ENCODE results near the gene PPM1H. TPM values are rescaled to one million over a fixed set of nuclear protein-coding genes. Genes with fewer than 3 reads are reported as not detected.

PPM1H gene
- total RNA-seq, 2 experiments from 2014 or later, result 0.07 TPM; not detected in 1

GRCh38 chr12:62654326-62655241 is 280.4 kb downstream of the PPM1H start:
- ChIA-PET POLR2A (interaction anchor here (1.0 kb wide), 1 partner anchor 51 kb away, joined by 3 read pairs; no protein-coding TSS in a partner anchor), CTCF (interaction anchor here (1.6 kb wide), 1 partner anchor 158 kb away, joined by 4 read pairs; no protein-coding TSS in a partner anchor)
- TF ChIP-seq CTCF (IDR thresholded peaks at IDR 0.05), result no peak
- H3K27ac Mint-ChIP-seq, result no peak overlapping the region
- intact Hi-C loops (cut with micrococcal nuclease), result no loop called here
- no peak for ATAC-seq
- no peaks in the 10 kb centered on the region for H3K36me3 Mint-ChIP-seq (ENCODE audit: low read depth)
- H3K4me3 Mint-ChIP-seq, result no peak overlapping the region
- DNase-seq, result no peak
- peaks cover 5% of the 10 kb centered on the region for H3K4me1 Mint-ChIP-seq (ENCODE audit: low read depth)
- peaks cover 12% of the 10 kb centered on the region for H3K27me3 Mint-ChIP-seq
- no peaks in the 10 kb centered on the region for H3K9me3 Mint-ChIP-seq

- H3K4me1 Mint-ChIP-seq (ENCODE audit: low read depth), result peaks cover 5% of the 10 kb centered on the region
These were observed 281.2 kb downstream of the PPM1H start for GRCh38 chr12:62653740-62654139.

GRCh38 chr12:62653304-62653703 is 281.6 kb downstream of the PPM1H start:
- ChIA-PET POLR2A (no interaction called here), CTCF (interaction anchor here (1.6 kb wide), 1 partner anchor 159 kb away, joined by 4 read pairs; no protein-coding TSS in a partner anchor)
- DNase-seq, result no peak
- no peak for ATAC-seq
- no peak for TF ChIP-seq CTCF (IDR thresholded peaks at IDR 0.05)
- H3K27ac Mint-ChIP-seq, result no peak overlapping the region
- intact Hi-C loops (cut with micrococcal nuclease), result no loop called here
- peaks cover 5% of the 10 kb centered on the region for H3K4me1 Mint-ChIP-seq (ENCODE audit: low read depth)
- H3K4me3 Mint-ChIP-seq, result no peak overlapping the region
- H3K9me3 Mint-ChIP-seq, result no peaks in the 10 kb centered on the region
- no peaks in the 10 kb centered on the region for H3K36me3 Mint-ChIP-seq (ENCODE audit: low read depth)
- peaks cover 9% of the 10 kb centered on the region for H3K27me3 Mint-ChIP-seq

More at GRCh38 chr12:62653740-62654139, 281.2 kb downstream of the PPM1H start:
- ATAC-seq, result no peak
- TF ChIP-seq CTCF (IDR thresholded peaks at IDR 0.05), result no peak
- Mint-ChIP-seq H3K9me3 (no peaks in the 10 kb centered on the region), H3K27me3 (peaks cover 12% of the 10 kb centered on the region), H3K36me3 (ENCODE audit: low read depth) (no peaks in the 10 kb centered on the region), H3K4me3 (no peak overlapping the region), H3K27ac (no peak overlapping the region)
- no peak for DNase-seq
- ChIA-PET POLR2A (no interaction called here), CTCF (interaction anchor here (1.6 kb wide), 1 partner anchor 159 kb away, joined by 4 read pairs; no protein-coding TSS in a partner anchor)
- intact Hi-C loops (cut with micrococcal nuclease), result no loop called here

GRCh38 chr12:62651138-62651537 is 283.8 kb downstream of the PPM1H start:
- H3K36me3 Mint-ChIP-seq (ENCODE audit: low read depth), result no peaks in the 10 kb centered on the region
- H3K4me3 Mint-ChIP-seq, result no peak overlapping the region
- H3K9me3 Mint-ChIP-seq, result no peaks in the 10 kb centered on the region
- no peak for TF ChIP-seq CTCF (IDR thresholded peaks at IDR 0.05)
- no peak overlapping the region for H3K27ac Mint-ChIP-seq
- H3K4me1 Mint-ChIP-seq (ENCODE audit: low read depth), result peaks cover 8% of the 10 kb centered on the region
- ChIA-PET POLR2A (no interaction called here), CTCF (interaction anchor here (1.0 kb wide), 1 partner anchor 19 kb away, joined by 3 read pairs; no protein-coding TSS in a partner anchor)
- DNase-seq (no peak), ATAC-seq (no peak)
- peaks cover 6% of the 10 kb centered on the region for H3K27me3 Mint-ChIP-seq
- intact Hi-C loops (cut with micrococcal nuclease), result no loop called here

Measured in activated CD8-positive, alpha-beta T cell treated with anti-CD3 and anti-CD28 coated beads for 36 hours (primary cell).